PC-3 (cell line): ENCODE data around the gene GSG1L. TPM values are rescaled to one million over a fixed set of nuclear protein-coding genes. Genes with fewer than 3 reads are reported as not detected.

Source experiments
- ATAC-seq: fragments of 200-7000 bp; cut with Tn5 transposase; 2 replicates; pipeline ENCODE4 v1.9.1; 2020; ENCODE audit warnings: mild to moderate bottlenecking, moderate library complexity
- BruUV-seq: library from RNA; stranded (reverse); fragments of 400-500 nt; replicated peaks from 2 replicates; lab custom pipeline; 2021; lab: Mats Ljungman, UMichigan
- CTCF ChIA-PET: fragments of 300-600 bp; sonication (Branson Sonifier 250); formaldehyde crosslinking; loops from one replicate; lab custom pipeline; 2022; ENCODE audit warnings: antibody characterized with exemption; lab: Charles Lee
- POLR2A ChIA-PET: fragments of 300-600 bp; sonication (Branson Sonifier 250); formaldehyde crosslinking; loops from one replicate; lab custom pipeline; 2022; ENCODE audit warnings: antibody characterized with exemption; ENCODE audit not compliant: unreplicated experiment; lab: Charles Lee
- DNase-seq: peaks from one replicate; pipeline ENCODE4 v3.0.0-alpha.2; 2015
- H2AFZ ChIP-seq: fragments of 300-600 bp; sonication (generic); 2 replicates; pipeline ENCODE4 v1.6.0; 2016; ENCODE audit warnings: antibody characterized with exemption, low read length
- H3F3A ChIP-seq: fragments of 300-600 bp; sonication (generic); one replicate; pipeline ENCODE4 v1.6.0; 2017; ENCODE audit warnings: antibody characterized with exemption, low read length, control low read depth, mild to moderate bottlenecking; ENCODE audit not compliant: unreplicated experiment
- H3K27ac ChIP-seq: fragments of 300-600 bp; sonication (generic); 2 replicates; pipeline ENCODE4 v1.5.1; 2016; ENCODE audit warnings: mild to moderate bottlenecking, low read length
- H3K27me3 ChIP-seq: fragments of 300-600 bp; sonication (generic); 2 replicates; pipeline ENCODE4 v1.6.1; 2016; ENCODE audit warnings: low read length, mixed read lengths
- H3K36me3 ChIP-seq: fragments of 300-600 bp; sonication (generic); 2 replicates; pipeline ENCODE4 v1.6.1; 2016; ENCODE audit warnings: low read depth, mixed run types, low read length, mixed read lengths
- H3K4me1 ChIP-seq: fragments of 300-600 bp; sonication (generic); 2 replicates; pipeline ENCODE4 v1.5.1; 2016; ENCODE audit warnings: low read length; ENCODE audit not compliant: insufficient read depth
- H3K4me2 ChIP-seq: fragments of 300-600 bp; sonication (generic); 2 replicates; pipeline ENCODE4 v1.6.0; 2016; ENCODE audit warnings: low read length
- H3K4me3 ChIP-seq: fragments of 300-600 bp; sonication (generic); 2 replicates; pipeline ENCODE4 v1.5.1; 2016; ENCODE audit warnings: mild to moderate bottlenecking, low read length, mixed read lengths
- H3K79me2 ChIP-seq: fragments of 300-600 bp; sonication (generic); 2 replicates; pipeline ENCODE4 v1.6.1; 2017; ENCODE audit warnings: low read length, mixed read lengths
- H3K9ac ChIP-seq: fragments of 300-600 bp; sonication (generic); 2 replicates; pipeline ENCODE4 v1.6.0; 2016; ENCODE audit warnings: mild to moderate bottlenecking, low read length
- H3K9me2 ChIP-seq: fragments of 300-600 bp; sonication (generic); replicated peaks from 2 replicates; pipeline ENCODE4 v1.6.1; 2016; ENCODE audit warnings: mixed run types, low read length, mixed read lengths
- H3K9me3 ChIP-seq: fragments of 300-600 bp; sonication (generic); 2 replicates; pipeline ENCODE4 v1.6.1; 2016; ENCODE audit warnings: low read length, mixed read lengths
- H4K20me1 ChIP-seq: fragments of 300-600 bp; sonication (generic); 2 replicates; pipeline ENCODE4 v1.6.1; 2016; ENCODE audit warnings: low read length, mixed read lengths
- CTCF ChIP-seq: fragments of 300-600 bp; sonication (generic); conservative IDR thresholded peaks from 2 replicates; pipeline ENCODE4 v1.5.1; 2017; ENCODE audit warnings: antibody characterized with exemption, low read depth, mild to moderate bottlenecking, low read length
- EZH2 ChIP-seq: fragments of 300-600 bp; sonication (generic); IDR thresholded peaks from one replicate; pipeline ENCODE4 v1.6.1; 2017; ENCODE audit warnings: antibody characterized with exemption, mild to moderate bottlenecking, low read length; ENCODE audit not compliant: unreplicated experiment
- EZH2phosphoT487 ChIP-seq: fragments of 300-600 bp; sonication (generic); IDR thresholded peaks from 2 replicates; pipeline ENCODE4 v1.6.1; 2018; ENCODE audit warnings: mild to moderate bottlenecking, antibody characterized with exemption, low read length, borderline replicate concordance
- intact Hi-C: fragments of 100-400 bp; cut with micrococcal nuclease; formaldehyde crosslinking; loops from 2 replicates; pipeline ENCODE4 v1.9.0; 2023
- total RNA-seq: library from RNA; depleted of rRNA; stranded (reverse); fragments of >200 nt; gene quantifications from 2 replicates; pipeline ENCODE4 v1.2.3, GENCODE V29; 2014

Gene GSG1L
- total RNA-seq, 1 experiment from 2014 or later: not detected

GRCh38 chr16:28061352-28062101 lies 2.0 kb downstream of the GSG1L start:
- DNase-seq (no peak), ATAC-seq (no peak)
- Histone ChIP-seq H3K79me2 (no peaks in the 10 kb centered on the region), H3K27me3 (peaks cover 56% of the 10 kb centered on the region), H3K4me1 (no peaks in the 10 kb centered on the region), H3K27ac (no peak overlapping the region), H3K9me2 (no peaks in the 10 kb centered on the region), H3K4me3 (no peak overlapping the region), H3F3A (no peaks in the 10 kb centered on the region), H3K4me2 (no peak overlapping the region), H3K9me3 (no peaks in the 10 kb centered on the region), H2AFZ (no peak overlapping the region), H4K20me1 (no peaks in the 10 kb centered on the region), H3K36me3 (no peaks in the 10 kb centered on the region), H3K9ac (no peak overlapping the region)
- intact Hi-C loops: no loop called here
- BruUV-seq: no TSS peak
- ChIA-PET POLR2A (no interaction called here), CTCF (no interaction called here)
- TF ChIP-seq EZH2phosphoT487 (no peak), EZH2 (no peak), CTCF (no peak)

GRCh38 chr16:28059841-28060575 lies 3.5 kb downstream of the GSG1L start:
- Histone ChIP-seq H3K4me1 (no peaks in the 10 kb centered on the region), H3K27ac (no peak overlapping the region), H3F3A (no peaks in the 10 kb centered on the region), H3K4me2 (no peak overlapping the region), H4K20me1 (no peaks in the 10 kb centered on the region), H3K4me3 (no peak overlapping the region), H3K9me3 (no peaks in the 10 kb centered on the region), H3K9ac (no peak overlapping the region), H3K79me2 (no peaks in the 10 kb centered on the region), H3K27me3 (peaks cover 55% of the 10 kb centered on the region), H3K36me3 (no peaks in the 10 kb centered on the region), H2AFZ (no peak overlapping the region), H3K9me2 (no peaks in the 10 kb centered on the region)
- TF ChIP-seq CTCF (no peak), EZH2phosphoT487 (no peak), EZH2 (no peak)
- intact Hi-C loops: no loop called here
- ChIA-PET CTCF (no interaction called here), POLR2A (no interaction called here)
- ATAC-seq: no peak
- BruUV-seq: no TSS peak
- DNase-seq: no peak
